ENCODE data around the gene POLR3A.

The POLR3A gene

GRCh38 chr10:77979221-77979620 lies 50.1 kb downstream of the POLR3A start:
- no peak for DNase-seq (ENCODE audit: low read depth)
- no peak overlapping the region for H3K4me3 ChIP-seq (replicated peaks; ENCODE audit: low read depth, low read length)
- TF ChIP-seq, protein P1, sequence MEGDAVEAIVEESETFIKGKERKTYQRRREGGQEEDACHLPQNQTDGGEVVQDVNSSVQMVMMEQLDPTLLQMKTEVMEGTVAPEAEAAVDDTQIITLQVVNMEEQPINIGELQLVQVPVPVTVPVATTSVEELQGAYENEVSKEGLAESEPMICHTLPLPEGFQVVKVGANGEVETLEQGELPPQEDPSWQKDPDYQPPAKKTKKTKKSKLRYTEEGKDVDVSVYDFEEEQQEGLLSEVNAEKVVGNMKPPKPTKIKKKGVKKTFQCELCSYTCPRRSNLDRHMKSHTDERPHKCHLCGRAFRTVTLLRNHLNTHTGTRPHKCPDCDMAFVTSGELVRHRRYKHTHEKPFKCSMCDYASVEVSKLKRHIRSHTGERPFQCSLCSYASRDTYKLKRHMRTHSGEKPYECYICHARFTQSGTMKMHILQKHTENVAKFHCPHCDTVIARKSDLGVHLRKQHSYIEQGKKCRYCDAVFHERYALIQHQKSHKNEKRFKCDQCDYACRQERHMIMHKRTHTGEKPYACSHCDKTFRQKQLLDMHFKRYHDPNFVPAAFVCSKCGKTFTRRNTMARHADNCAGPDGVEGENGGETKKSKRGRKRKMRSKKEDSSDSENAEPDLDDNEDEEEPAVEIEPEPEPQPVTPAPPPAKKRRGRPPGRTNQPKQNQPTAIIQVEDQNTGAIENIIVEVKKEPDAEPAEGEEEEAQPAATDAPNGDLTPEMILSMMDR (IDR thresholded peaks at IDR 0.05; ENCODE audit: low read length, missing control alignments), result no peak

DNA sequence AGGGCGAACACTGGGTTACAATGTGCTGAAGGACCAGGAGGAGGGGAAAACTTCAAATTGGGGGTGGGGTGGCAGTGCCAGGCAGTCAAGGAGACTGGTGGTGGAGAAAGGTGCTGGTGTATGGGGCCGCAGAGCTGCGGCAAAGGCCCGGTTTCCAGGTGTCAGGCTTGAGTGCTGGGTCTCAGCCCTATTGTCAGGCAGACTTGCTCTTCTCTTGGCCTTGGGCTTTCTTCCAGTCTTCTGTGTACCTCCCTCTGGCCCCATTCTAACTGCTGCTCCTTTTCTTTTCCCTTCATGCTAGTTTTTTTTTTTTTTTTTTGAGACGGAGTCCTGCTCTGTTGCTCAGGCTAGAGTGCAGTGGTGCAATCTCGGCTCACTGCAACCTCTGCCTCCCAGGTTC lies 51.0 kb downstream of the POLR3A start:
- TF ChIP-seq, protein P1 (IDR thresholded peaks at IDR 0.05; ENCODE audit: low read length, missing control alignments), result no peak
- H3K4me3 ChIP-seq (replicated peaks; ENCODE audit: low read depth, low read length), result no peak overlapping the region
- DNase-seq (ENCODE audit: low read depth), result no peak

DNA sequence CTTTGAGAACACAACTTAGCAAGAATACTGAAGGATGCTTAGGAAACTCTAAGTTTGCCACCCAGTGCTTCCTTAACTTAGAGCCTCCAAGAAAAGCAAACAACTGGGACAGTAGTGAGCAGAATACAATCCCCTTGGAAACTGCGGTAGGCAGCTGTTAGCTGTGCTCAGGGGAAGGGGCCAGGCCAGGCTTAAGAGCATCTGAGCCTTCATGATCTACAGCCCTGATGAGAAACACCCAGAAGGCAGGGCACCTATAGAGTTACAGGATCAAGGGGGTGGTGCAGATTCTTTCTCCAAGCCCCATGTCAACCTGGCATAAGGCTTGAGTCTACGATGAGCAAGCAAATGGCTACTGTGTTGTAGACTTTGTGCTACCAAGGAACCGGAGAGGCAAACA lies 51.4 kb downstream of the POLR3A start:
- TF ChIP-seq, protein P1 (IDR thresholded peaks at IDR 0.05; ENCODE audit: low read length, missing control alignments), result no peak
- no peak for DNase-seq (ENCODE audit: low read depth)

GRCh38 chr10:77977016-77977415 lies 52.3 kb downstream of the POLR3A start:
- no peak overlapping the region for H3K4me3 ChIP-seq (replicated peaks; ENCODE audit: low read depth, low read length)
- DNase-seq (ENCODE audit: low read depth), result no peak
- TF ChIP-seq, protein P1 (IDR thresholded peaks at IDR 0.05; ENCODE audit: low read length, missing control alignments), result no peak

More for the DNA sequence above, 51.4 kb downstream of the POLR3A start:
- H3K4me3 ChIP-seq (replicated peaks; ENCODE audit: low read depth, low read length), result no peak overlapping the region

- H3K4me3 ChIP-seq (replicated peaks; ENCODE audit: low read depth, low read length), result no peak overlapping the region
- TF ChIP-seq, protein P1 (IDR thresholded peaks at IDR 0.05; ENCODE audit: low read length, missing control alignments), result no peak
- no peak for DNase-seq (ENCODE audit: low read depth)
Measured at GRCh38 chr10:77975086-77975666, 54.1 kb downstream of the POLR3A start.

DNA sequence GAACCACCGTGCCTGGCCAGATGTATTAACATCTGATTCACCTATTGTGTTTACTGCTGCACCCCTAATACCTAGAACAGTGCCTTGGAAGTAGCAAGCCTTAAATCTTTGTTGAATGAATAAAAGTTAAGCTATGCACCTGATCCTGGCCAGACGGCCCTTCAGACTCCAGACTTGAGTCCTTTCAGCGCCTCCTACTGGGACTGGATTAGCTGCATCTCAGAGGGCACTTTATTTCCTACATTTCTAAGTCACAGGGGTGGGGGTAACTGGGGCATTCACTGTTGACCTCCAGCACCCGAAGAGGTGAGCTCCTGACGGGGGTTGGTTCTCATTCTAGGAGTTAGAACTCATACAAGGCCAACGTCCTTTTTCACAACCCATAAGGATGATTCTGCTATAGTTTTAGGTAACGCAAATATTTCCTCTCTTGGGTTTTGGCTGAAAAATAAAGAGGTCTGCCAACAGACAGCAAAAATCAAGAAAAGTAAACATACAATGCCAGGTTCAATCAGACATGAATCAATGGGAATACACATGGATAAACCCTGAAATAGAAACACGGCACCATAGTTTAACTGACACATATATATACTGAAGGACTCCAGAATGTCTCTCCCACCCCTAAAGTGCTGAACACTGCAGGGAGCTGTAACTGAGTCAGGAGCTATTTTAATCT lies 54.8 kb downstream of the POLR3A start:
- DNase-seq (ENCODE audit: low read depth), result peak; percentile 65
- TF ChIP-seq, protein P1 (IDR thresholded peaks at IDR 0.05; ENCODE audit: low read length, missing control alignments), result peak; percentile 58
- no peak overlapping the region for H3K4me3 ChIP-seq (replicated peaks; ENCODE audit: low read depth, low read length)

GRCh38 chr10:77973276-77973675 lies 56.0 kb downstream of the POLR3A start:
- no peak for DNase-seq (ENCODE audit: low read depth)

More at GRCh38 chr10:77973276-77973675, 56.0 kb downstream of the POLR3A start:
- H3K4me3 ChIP-seq (replicated peaks; ENCODE audit: low read depth, low read length), result no peak overlapping the region
- TF ChIP-seq, protein P1 (IDR thresholded peaks at IDR 0.05; ENCODE audit: low read length, missing control alignments), result no peak

Data from fibroblast of pulmonary artery (primary cell).